ENCODE data around the gene ITGA3.
A peak's percentile ranks its signal among the peaks of the same experiment; 100 is the strongest.

ITGA3 gene

DNA sequence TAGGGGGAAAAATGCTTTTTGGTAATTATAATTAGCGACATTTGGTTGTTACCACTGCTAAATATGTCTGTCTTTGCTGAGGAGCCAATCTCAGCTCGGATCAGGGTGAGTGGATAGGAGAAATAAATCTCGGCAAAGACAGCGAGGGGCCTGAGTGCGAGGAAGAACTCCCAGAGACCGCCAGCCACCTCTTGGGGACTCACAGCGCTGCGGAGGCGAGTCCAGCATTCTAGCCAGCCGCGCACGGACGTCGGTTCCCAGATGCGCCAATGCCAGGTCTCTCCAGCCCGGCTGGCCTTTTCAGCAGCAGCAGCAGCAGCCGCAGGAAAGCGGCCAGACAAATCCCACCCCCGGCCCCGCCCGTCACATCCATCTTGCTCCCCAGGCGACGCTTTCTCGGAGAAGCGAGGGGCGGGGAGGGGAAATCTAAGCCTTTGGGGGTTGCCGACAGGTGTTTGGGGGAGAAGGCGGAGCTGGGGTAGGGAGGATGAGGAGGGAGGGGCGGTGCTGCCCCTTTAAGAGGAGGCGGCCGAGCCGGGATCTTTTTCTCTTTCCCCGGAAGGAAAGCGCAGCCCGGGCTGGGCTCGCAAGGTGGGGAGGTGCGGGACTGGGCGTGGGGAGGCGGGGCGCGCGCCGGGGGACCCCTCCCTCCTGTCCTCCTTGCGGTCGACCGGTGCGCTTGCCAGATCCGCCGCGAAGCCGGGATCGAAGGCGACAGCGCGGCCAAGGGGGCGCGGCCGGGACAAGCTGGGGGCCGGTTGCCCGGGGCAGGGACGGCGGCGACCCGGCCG is at the start of gene ITGA3:
ITGA3 (plus strand) TSS at position 685 of the 791 bp plus-strand sequence. CDS start 330 bp downstream, outside the sequence.
- peak; percentile 48 for DNase-seq (ENCODE audit: low read depth)

DNA sequence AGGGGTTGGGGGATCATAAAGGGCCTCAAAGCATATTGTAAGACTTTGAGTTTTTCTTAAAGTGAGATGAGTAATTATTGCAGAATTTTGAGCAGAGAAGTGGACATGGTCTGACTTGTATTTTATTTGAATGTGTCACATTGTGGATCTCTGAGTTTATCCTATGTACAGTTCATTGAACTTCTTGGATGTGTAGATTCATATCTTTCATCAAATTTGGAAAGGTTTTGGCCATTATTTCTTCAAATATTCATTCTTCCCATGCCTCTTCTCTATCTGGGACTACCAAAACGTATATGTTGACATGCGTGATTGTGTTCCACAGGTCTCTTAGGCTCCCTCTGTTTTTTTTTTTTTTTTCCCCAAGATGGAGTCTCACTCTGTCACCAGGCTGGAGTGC is 46.6 kb upstream of the ITGA3 start:
- DNase-seq (ENCODE audit: low read depth): no peak

DNA sequence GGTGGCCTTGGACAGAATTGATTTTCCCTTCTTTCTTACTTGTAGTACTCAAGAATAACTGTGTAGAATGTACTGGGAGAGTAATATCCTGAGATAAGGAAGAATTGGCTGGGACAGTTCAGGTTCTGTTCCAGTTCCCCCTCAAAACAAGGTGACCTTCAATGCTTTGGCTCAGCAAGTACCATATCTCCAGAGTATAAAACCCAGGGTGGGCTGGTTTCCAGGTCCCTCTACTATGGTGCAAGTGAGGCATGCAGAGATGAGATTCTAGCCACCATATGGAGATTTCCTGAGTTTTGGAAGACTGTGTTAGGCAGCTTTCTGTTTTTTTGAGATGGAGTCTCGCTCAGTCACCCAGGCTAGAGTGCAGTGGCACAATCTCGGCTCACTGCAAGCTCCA is 42.8 kb upstream of the ITGA3 start:
- no peak for DNase-seq (ENCODE audit: low read depth)

DNA sequence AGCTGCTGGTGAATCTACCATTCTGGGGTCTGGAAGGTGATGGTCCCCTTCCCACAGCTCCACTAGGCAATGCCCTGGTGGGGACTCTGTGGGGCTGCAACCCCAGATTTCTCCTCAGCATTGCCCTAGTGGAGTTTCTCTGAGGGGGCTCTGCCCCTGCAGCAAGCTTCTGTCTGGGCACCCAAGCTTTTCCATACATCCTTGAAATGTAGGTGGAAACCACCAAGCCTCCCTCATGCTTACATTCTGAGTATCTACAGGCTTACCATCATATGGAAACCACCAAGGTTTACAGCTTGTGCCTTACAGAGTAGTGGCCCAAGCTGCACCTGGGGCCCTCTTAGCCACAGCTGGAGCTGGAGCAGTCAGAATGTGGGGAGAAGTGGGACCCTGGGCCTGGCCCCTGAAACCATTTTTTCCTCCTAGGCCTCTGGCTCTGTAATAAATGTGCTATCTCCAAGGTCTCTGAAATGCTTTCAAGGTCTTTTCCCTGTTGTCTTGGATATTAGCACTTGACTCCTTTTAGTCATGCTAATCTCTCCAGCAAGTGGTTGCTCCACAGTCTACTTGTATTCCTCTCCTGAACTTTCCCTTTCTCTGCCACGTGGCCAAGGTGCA is 41.3 kb upstream of the ITGA3 start:
- DNase-seq (ENCODE audit: low read depth): no peak

DNA sequence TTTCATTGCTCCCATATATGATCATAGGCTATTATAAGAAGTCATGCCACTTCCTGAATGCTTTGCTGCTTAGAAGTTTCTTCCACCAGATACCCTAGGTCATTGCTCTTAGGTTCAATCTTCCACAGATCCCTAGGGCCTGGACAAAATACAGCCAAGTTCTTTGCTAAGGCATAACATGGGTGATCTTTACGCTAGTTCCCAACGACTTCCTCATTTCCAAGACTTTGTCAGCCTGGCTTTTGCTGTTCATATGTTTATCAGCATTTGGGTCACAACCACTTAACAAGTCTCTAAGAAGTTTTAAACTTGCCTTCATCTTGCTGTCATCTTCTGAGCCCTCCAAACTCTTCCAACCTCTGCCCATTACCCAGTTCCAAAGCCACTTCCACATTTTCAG is 40.8 kb upstream of the ITGA3 start:
- no peak for DNase-seq (ENCODE audit: low read depth)

DNA sequence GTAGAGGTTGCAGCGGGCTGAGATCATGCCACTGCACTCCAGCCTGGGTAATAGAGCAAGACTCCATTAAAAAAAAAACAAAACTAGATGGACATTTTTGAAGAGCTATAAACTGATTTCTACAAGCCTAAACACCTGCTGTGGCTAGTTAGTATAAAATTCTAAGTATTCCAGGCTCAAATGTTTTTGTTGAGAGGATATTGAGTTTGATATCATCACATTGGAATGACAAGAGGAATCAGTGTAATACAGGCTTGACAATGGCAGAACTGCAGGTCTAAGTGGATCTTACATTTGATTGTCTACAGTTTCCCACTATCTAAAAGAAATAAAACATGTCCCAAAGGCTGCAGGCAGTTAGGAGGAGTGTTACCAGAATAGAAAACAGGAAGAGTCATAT is 37.0 kb upstream of the ITGA3 start:
- DNase-seq (ENCODE audit: low read depth): no peak

DNA sequence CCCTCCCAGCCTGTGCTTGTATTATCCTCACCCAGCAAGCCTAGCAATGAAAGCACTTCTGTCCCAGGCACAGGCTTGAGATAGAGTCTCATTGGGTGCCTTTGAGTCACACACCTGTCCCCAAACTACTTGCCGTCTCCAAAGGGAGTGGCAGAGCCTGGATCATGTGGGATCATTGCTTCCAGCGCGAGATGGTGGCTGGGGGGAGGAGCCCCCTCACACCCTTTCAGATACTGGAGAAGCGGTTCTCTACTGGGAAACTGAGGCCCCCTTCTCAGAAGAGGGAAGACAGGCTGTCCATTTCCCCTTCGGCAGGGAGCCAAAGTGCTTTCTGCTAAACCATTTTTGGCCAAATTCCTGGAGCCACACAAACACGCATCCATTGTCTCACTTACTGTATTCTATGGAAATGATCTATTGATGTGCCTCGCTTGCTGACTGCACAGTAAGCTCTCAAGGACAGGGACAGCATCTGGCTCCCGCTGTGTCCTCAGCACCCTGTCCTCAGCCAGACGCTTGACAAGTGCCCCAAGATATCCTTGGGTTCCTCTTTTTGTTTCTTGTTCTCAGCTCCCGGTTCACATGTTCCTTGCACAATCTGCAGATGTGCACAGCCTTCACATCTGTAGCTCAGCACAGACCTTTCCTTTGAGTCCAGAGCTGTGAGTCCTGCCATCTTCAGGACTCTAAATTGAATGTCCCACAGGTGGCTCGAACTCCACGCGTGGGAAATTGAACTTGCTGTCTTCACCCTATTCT is 34.9 kb upstream of the ITGA3 start:
- DNase-seq (ENCODE audit: low read depth): no peak

DNA sequence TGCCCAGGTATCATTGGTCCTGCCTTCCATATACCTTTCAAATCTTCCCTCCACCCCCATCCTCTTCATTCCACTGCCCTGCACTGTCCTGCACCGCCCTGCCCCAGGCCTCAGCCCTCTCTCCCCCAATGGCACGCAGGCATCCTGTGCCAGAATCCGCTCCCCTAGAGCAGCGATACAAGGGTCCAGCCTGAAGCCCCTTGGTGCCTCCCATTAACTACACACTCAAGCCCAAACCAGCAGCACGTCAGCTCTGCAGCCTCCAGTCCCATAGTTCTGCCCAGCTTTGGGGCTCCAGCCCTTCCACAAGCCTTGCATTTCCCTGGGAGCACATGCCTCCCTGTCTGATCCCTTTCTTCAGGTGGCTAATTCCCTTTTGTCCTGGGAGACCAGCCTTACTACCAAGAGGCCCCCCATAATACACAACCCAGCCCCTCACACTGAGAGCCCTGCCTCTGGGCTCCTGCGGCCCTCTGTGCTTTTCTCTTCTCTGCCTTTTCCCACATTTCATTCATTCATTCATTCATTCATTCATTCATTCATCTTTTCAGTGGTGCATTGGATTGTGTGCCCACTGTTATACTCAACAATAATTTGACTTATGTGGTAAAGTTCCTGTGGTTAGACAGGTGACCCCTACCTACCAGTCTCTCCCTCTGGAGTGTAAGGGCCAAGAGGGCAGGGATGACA is 34.1 kb upstream of the ITGA3 start:
- no peak for DNase-seq (ENCODE audit: low read depth)

DNA sequence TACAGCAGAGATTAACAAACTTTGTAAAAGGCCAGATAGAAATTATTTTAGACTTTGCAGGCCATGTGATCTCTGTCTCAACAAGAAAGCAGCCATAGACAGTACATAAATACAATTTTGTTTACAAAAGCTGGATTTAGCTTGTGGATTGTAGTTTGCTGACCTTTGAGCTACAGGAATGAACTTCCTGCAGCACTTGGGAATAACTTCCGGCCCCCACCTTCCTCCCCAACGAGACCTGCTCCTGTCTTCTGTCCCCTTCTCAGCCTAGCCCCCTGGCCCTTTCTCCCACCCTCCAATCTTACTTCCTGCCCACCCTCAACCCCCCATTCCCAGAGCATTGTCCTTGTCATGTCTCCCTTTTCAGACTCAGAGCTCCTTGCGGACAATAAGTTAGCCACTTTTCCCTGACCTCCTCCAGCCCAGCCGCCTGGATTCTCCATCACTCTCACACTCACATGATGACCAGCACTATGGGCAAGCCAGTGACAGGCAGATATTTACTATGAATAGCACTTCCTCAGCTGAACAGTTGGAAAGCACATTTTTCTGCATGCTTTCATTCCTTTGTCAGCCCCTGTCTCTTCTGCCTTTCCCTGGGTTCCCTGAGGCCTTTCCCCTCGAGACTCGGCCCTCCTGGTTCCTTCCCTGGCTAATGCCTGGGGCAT is 33.3 kb upstream of the ITGA3 start:
- no peak for DNase-seq (ENCODE audit: low read depth)

DNA sequence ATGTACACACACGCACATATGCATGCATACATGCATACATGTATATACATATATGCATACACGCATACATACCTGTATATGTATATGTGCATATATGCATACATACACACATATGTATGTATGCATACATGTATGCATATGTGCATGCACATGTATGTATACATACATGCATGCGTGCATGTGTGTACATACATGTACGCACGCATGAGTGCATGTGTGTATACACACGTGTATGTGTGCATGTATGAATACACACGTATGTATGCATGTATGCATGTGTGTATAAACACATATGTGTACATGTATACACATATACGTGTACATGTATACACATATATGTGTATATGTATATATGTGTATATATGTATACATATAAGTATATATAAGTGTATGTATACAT is 32.4 kb upstream of the ITGA3 start:
- DNase-seq (ENCODE audit: low read depth): no peak

DNA sequence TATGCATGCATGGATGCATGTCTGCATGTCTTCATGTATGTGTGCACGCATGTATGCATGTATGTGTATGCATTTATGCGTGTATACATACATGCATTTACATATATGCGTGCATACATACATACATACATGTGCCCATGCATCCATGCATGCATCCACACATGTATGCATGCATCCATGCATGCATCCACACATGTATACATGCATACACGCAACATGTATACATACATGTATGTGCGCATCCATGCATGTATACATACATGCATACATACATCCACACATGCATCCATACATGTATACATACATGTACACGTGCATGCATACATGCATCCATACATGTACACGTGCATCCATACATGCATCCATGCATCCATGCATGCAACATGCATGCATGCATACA is 31.1 kb upstream of the ITGA3 start:
- no peak for DNase-seq (ENCODE audit: low read depth)

DNA sequence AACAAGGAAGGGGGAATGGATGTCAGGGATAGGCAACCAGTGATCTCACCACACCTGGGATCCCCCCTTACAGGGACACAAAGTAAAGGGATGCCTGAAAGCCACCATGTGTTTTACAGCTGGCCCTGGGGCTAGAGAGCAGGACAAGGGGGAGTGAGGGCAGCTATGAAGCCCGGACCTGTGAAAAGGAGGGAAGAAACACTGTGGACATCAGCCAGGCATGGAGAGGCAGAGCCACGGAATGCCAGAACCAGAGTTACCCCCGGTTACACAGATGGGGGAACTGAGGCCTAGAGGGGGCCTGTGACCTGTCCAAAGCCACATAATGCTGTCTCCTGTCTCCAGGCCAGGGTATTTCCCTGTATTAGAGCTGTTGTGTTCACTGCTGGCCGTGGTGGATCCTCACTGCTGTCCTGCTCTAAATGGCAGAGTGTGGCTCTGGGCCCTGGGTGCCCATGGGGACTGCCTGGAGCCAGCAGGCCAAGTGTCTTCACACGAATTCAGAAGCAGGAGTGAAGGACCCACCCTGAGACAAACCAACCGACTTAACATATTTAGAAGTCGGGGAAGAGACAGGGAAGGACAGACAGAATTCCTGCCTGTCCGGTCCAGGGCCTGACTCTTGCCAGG is 29.7 kb upstream of the ITGA3 start:
- DNase-seq (ENCODE audit: low read depth): no peak

DNA sequence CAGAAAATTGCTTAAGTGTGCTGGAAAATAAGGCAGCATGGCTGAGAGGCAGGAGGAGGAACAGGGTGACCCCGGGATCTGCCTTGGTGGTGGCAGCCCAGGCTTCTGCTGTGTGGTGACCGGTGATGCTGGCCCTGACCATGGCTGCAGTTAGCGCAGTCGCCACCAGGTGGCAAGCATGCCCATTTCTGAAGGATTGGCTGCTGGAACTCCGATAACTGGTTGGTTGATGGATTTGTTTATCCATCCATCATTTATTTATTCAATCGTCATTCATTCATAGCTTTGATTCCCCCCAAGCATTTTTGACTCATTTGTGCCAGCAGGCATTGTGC is 29.1 kb upstream of the ITGA3 start:
- DNase-seq (ENCODE audit: low read depth): peak; percentile 66

DNA sequence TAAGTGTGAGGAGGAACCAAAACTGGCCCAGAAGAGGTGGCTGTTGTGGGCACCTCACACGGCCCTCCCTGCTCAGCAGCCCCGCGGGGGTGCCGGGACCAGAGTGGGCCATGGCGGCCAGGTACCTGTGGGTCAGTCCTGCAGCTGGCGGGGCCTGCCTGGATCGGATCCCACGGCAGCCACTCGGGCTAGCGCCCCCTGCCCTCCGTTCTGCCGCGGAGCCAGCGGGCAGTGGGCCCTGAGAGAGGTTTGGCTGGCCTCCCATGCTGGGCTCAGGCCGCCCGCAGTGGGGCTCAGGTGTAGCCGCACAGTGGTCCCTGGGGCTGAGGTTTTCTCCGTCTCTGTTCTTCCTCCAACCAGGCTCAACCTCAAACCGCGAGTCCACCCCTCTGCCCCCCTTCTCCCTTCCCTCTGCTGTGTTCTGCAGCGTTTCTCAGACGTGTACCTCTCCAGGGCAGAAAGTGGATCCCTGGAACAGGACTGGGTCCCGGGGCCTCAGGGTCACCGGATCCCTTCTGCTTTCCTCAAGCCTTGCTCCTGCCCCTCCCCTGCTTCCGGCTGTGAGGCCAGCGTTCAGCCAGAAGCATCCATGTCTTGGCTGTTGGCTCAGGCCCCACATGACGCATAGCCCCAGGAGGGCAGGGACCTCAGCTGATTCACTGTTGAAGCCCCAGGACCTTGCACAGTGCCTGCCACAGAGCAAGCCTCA is 28.6 kb upstream of the ITGA3 start:
- no peak for DNase-seq (ENCODE audit: low read depth)

DNA sequence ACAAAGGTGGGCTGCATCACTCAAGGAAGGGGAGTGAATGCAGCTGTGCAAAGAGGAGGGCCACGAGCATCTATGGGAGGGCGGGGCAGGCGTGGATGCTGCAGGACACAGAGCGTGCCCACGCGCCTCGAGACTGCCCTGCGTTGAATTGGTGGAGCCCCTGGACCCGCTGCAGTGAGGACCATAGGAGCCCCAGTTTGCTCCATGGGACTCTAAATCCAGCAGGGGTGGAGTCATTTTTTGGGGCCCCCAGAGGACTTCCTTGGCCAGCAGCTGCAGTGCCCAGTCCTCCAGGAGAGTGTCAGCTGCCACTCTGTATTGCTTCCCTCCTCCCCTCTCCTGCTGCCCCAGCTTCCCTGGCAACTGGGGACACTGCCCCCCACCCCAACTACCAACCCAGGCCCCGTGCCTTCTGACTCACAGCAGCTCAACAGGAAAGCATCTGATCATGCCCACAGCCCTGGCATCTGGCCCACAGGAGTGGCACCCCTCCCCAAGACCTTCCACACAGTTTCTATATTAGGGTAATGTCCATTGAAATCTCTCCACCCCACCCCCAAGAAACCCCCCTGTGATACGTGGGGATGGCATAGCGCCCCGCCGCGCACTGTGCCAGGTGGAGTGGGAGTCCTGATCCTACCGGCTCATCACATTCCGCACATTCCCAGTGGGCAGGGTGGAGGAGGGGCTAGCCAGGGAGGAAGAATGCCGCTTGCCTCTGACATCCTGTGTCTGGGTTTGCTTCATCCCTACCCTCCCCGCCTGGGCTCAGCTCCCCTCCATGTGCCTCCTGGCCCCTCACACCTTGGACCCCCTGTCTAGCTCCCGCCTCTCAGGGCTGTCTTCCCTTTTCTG is 27.8 kb upstream of the ITGA3 start:
- DNase-seq (ENCODE audit: low read depth): no peak

DNA sequence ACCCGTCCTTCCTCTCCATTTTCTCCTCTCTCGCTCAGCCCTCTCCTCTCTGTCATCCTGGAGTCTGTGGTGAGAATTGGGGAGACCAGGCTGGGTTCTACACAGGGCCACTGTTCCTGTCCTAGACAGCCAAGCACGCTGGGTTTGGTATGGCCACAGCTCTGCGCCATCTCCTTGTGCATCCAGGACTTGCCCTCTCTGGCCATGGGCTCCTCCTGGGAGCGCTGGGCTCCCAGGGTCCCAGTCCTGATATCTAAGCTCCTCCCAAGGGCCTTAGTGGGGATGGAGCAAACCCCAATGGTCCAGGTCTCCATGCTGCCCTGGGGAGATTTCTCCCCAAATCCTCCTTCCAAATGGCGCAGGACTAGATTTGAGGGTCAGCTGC is 27.2 kb upstream of the ITGA3 start:
- DNase-seq (ENCODE audit: low read depth): no peak

DNA sequence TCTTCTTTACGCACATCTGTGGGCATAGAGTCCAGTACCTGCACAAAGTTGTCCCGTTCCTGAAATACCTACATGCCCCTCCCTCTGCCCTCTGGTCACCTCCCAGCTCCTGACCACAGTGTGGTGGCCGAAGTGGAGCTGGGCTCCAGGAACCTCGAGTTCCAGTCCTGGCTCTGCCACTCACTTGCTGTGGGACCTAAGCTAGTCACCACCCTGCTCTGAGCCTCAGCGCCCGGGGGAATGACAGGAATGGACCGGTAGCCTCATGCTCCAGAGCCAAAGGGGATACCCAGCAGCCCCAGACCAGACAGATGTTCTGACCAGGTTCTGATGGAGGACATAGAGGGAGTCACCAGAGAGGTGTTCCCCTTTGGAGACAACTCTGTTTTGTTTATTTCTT is 26.7 kb upstream of the ITGA3 start:
- no peak for DNase-seq (ENCODE audit: low read depth)

DNA sequence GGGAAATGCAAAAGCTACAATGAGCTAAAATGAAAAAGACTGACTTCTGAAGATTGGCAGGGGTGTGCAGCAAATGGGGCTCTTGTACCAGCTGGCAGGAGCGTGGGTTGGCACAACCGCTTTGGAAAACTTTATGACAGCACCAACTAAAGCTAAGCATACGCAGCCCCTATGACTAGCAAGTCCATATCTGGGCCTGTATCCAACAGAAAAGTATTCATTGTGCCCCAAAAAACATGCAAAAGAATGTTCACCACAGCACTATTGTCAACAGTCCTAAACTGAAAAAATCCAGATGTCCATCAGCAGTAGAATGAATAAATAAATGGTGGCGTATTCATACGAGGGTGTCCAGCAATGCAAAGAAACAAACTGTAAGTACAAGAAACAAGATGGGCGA is 22.6 kb upstream of the ITGA3 start:
- DNase-seq (ENCODE audit: low read depth): no peak

DNA sequence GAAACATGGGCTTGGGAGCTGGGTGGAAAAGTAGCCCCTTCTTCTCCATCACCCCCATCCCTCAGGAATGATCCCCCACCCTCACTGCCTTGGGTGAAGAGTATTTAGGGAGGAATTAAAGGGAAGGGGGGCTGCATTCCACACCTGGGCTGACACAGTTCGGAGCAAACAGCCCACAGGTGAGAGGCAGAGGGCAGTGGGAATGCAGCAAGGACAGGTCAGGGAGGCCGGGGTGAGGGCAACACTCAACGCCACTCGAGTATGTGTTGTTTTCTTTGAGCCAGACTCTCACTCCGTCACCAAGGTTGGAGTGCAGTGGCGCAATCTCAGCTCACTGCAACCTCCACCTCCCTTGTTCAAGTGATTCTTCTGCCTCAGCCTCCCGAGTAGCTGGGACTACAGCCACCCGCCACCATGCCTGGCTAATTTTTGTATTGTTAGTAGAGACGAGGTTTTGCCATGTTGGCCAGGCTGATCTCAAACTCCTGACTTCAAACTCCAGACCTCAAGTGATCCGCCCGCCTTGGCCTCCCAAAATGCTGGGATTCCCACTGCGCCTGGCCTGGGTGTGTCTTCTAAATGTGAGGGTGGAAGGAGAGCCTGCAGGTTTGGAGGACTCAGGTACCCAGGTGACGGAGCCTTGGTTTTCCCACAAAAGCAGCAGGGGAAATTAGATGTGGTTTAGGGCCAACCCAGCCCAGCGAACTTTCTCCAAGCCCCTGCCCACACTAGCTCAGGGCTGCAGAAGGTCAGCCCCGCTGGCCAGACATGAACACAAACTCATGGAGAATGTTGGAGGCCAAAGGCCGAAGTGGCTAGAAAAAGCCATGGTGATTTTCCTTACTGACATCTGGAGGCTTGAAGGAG is 21.2 kb upstream of the ITGA3 start:
- DNase-seq (ENCODE audit: low read depth): no peak
